CD8-positive, alpha-beta memory T cell (primary cell): ENCODE measurements around the gene METRN. TPM values are rescaled to one million over a fixed set of nuclear protein-coding genes. Genes with fewer than 3 reads are reported as not detected.
A peak's percentile ranks its signal among the peaks of the same experiment; 100 is the strongest.

Experiments
- CTCF ChIA-PET: fragments of 350-600 bp; sonication (Branson Sonifier 250); formaldehyde crosslinking; loops from one replicate; lab custom pipeline; 2021; ENCODE audit warnings: antibody characterized with exemption; lab: Charles Lee
- POLR2A ChIA-PET: fragments of 350-600 bp; sonication (Branson Sonifier 250); formaldehyde crosslinking; loops from one replicate; lab custom pipeline; 2021; ENCODE audit warnings: antibody characterized with exemption; lab: Charles Lee
- DNase-seq, 5 donors: peaks; one replicate each; pipeline versions ENCODE4 v3.0.0 to v3.0.0-alpha.2; 2020 to 2022; ENCODE audit warnings: mixed read lengths in 1 of 5
- H3K27ac ChIP-seq: one replicate; pipeline ENCODE4 v1.7.0; 2013; ENCODE audit warnings: low read depth, mild to moderate bottlenecking, low read length, moderate library complexity
- H3K27me3 ChIP-seq: 2 replicates; pipeline ENCODE4 v1.7.0; 2013; ENCODE audit warnings: low read length, mild to moderate bottlenecking; ENCODE audit not compliant: insufficient read depth, poor library complexity, severe bottlenecking
- H3K36me3 ChIP-seq: 2 replicates; pipeline ENCODE4 v1.7.0; 2013; ENCODE audit warnings: mild to moderate bottlenecking, low read length, moderate library complexity; ENCODE audit not compliant: insufficient read depth
- H3K4me1 ChIP-seq: 2 replicates; pipeline ENCODE4 v1.7.0; 2013; ENCODE audit warnings: mild to moderate bottlenecking, low read length, moderate library complexity; ENCODE audit not compliant: insufficient read depth
- H3K4me3 ChIP-seq: 2 replicates; pipeline ENCODE4 v1.7.0; 2013; ENCODE audit warnings: mild to moderate bottlenecking, low read length
- H3K9me3 ChIP-seq: 2 replicates; pipeline ENCODE4 v1.7.0; 2013; ENCODE audit warnings: mild to moderate bottlenecking, low read length
- H3K27ac Mint-ChIP-seq, 8 donors: one replicate each; pipeline ENCODE4 v1.8.0; 2020 to 2021; ENCODE audit warnings: mixed read lengths in 8 of 8, mild to moderate bottlenecking in 6 of 8, inconsistent platforms in 3 of 8, moderate library complexity in 3 of 8
- H3K27me3 Mint-ChIP-seq, 2 donors: one replicate each; pipeline ENCODE4 v1.8.0; 2020 to 2021; ENCODE audit warnings: mixed read lengths in 2 of 2, mild to moderate bottlenecking in 1 of 2, moderate library complexity in 1 of 2
- H3K36me3 Mint-ChIP-seq, 3 donors: one replicate each; pipeline ENCODE4 v1.8.0; 2020 to 2021; ENCODE audit warnings: mixed read lengths in 3 of 3, inconsistent platforms in 1 of 3, mild to moderate bottlenecking in 1 of 3
- H3K4me1 Mint-ChIP-seq, 3 donors: one replicate each; pipeline ENCODE4 v1.8.0; 2020 to 2021; ENCODE audit warnings: mixed read lengths in 3 of 3, inconsistent platforms in 1 of 3, mild to moderate bottlenecking in 1 of 3
- H3K4me3 Mint-ChIP-seq, 7 donors: one replicate each; pipeline ENCODE4 v1.8.0; 2020 to 2021; ENCODE audit warnings: mixed read lengths in 7 of 7, mild to moderate bottlenecking in 6 of 7, moderate library complexity in 4 of 7, inconsistent platforms in 2 of 7
- H3K9me3 Mint-ChIP-seq, 5 donors: one replicate each; pipeline ENCODE4 v1.8.0; 2020 to 2022; ENCODE audit warnings: mixed read lengths in 5 of 5, mild to moderate bottlenecking in 3 of 5, moderate library complexity in 2 of 5, inconsistent platforms in 1 of 5
- polyA plus RNA-seq: library from polyadenylated mRNA; unstranded; fragments of 300-500 nt; fragmentation: Illumina TruSeq; gene quantifications from one replicate; pipeline ENCODE4 v1.2.3, GENCODE V29; 2021
- total RNA-seq, 2 experiments: library from RNA; stranded (reverse); gene quantifications; one replicate each; pipeline ENCODE4 v1.2.3, GENCODE V29; 2021

The METRN gene
- total RNA-seq (10 to 100 TPM; 34.8 to 38.2 TPM), polyA plus RNA-seq (50.3 TPM)

DNA sequence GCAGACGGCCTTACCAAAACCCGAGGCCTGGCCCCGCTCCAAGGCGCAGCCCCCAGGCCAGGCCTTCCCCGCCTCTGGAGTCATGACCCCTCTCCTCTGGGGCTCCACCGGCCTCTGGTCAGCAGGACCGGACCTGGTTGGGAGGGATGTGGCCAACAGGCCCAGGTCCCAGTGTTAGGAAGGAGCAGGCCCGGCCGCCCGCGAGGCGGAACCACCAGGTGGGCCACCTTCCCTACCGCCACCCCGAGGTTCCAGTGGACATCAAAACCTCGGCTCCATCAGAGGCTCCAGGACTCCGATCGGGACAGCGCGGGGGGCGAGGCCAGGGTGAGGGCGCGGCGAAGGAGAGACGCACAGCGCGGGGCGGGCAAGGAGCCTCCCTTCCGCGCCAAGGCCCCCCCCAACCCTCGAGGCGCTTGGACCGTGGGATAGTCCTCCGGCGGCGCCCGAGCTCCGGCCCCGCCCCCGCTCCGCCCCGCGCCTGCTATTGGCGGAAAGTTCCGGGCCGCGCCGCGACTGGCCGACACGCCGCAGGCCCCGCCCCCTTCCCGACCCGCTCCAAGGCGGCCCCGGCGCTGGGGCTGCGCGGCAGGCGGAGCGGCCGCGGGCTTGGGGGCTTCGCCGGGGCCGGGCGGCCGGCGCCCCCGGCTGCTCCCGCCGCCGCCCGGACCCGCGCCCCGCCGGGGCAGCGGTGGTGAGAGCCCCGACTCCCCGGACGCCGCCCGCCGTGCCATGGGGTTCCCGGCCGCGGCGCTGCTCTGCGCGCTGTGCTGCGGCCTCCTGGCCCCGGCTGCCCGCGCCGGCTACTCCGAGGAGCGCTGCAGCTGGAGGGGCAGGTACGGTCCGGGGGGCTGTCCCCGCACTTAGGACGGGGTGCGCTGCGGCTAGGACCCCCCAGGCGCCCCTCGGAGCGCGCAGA, at the start of gene METRN:
Gene METRN, plus strand, starts transcription at position 561 of the 919 bp plus-strand sequence. Its CDS starts 172 bp downstream, at position 733.
- Mint-ChIP-seq H3K36me3 (no peaks in the 10 kb centered on the region), H3K27ac (peak within 1 kb of the TSS in 1 of 8 donors; percentile 54), H3K27me3 (peaks cover 0 to 13% of the 10 kb centered on the region in 2 donors), H3K4me1 (peaks cover 11 to 25% (median 16%) of the 10 kb centered on the region in 3 donors), H3K4me3 (peak within 1 kb of the TSS; percentile 56 to 88 (median 58)), H3K9me3 (no peaks in the 10 kb centered on the region)
- H3K36me3 ChIP-seq: no peaks in the 10 kb centered on the region
- ChIA-PET CTCF (interaction anchor here (5.6 to 22.8 kb wide), 3 partner anchors 8 to 71 kb away, joined by 59 to 332 read pairs (median 108); partner anchors contain the start of genes ANTKMT, CCDC78, CHTF18 and CIAO3), POLR2A (interaction anchor here (0.6 to 5.9 kb wide), 7 partner anchors 11 to 74 kb away, joined by 3 to 53 read pairs (median 5); partner anchors contain the start of genes CCDC78, CHTF18, CIAO3 and HAGHL)
- no peak within 1 kb of the TSS for H3K27ac ChIP-seq
- no peak within 1 kb of the TSS for H3K4me3 ChIP-seq
- peaks cover 14% of the 10 kb centered on the region for H3K4me1 ChIP-seq
- peak; percentile 84 to 90 (median 88) for DNase-seq
- H3K27me3 ChIP-seq: peaks cover 13% of the 10 kb centered on the region
- H3K9me3 ChIP-seq: no peaks in the 10 kb centered on the region

DNA sequence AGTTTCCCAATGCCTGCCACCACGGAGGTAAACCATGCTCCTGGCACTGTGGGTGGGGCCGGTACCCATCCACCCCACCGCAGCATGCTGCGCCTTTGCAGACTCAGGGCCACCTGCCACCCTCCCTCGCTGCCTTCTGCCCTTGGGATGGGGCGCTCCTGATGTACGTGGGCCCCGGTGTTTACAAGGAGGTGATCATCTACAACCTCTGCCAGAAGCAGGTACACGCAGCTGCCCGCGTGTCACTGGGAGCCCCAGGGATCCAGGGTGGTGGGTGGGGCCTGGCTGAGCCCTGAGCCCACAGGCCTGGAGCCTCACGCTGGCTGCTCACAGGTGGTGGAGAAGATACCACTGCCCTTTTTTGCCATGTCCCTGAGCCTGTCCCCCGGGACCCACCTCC, 48.3 kb upstream of the METRN start:
- ChIA-PET CTCF (interaction anchor here (1.0 to 2.0 kb wide), 3 partner anchors 15 to 29 kb away, joined by 3 to 8 read pairs (median 6); no protein-coding TSS in a partner anchor), POLR2A (no interaction called here)
- no peak overlapping the region for H3K4me3 ChIP-seq
- H3K27me3 ChIP-seq: no peaks in the 10 kb centered on the region
- H3K4me1 ChIP-seq: peaks cover 10% of the 10 kb centered on the region
- Mint-ChIP-seq H3K27ac (no peak overlapping the region), H3K4me3 (no peak overlapping the region), H3K9me3 (no peaks in the 10 kb centered on the region), H3K36me3 (peaks cover 0 to 17% (median 0%) of the 10 kb centered on the region in 3 donors), H3K4me1 (peaks cover 4 to 19% (median 5%) of the 10 kb centered on the region in 3 donors), H3K27me3 (no peaks in the 10 kb centered on the region)
- H3K27ac ChIP-seq: no peak overlapping the region
- H3K9me3 ChIP-seq: no peaks in the 10 kb centered on the region
- no peak for DNase-seq
- H3K36me3 ChIP-seq: no peaks in the 10 kb centered on the region

DNA sequence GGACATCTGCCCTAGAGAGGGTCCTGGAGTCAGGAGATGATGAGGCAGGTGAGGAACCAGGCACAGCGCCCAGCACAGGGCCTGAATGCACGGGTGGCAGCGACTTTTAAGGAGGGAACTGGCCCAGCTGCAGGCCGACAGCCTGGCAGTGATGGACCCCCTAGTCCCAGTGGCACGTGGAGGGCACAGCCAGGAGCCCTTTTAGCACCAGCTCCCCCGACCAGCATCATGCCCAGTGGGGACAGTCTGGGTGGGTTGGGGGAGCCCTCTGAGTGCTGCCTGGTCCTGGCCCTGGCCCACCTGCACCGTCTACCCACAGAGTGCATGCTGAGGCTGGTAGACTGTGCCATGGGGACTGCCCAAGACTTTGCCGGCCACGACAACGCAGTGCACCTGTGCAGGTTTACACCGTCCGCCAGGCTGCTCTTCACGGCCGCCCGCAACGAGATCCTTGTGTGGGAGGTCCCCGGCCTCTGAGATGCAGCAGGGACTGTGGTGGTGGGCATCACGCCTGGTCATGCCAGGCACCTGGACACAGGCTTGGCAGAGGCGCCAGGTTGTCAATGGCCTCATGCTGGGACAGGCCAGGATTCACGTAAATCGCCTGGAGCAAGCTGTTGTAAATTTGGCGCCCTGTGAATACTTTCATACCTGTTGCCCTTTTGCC, 47.7 kb upstream of the METRN start:
- Histone ChIP-seq H3K4me1 (peaks cover 10% of the 10 kb centered on the region), H3K36me3 (peaks cover 4% of the 10 kb centered on the region), H3K27ac (peak overlapping the region; percentile 67), H3K27me3 (no peaks in the 10 kb centered on the region), H3K9me3 (no peaks in the 10 kb centered on the region), H3K4me3 (peak overlapping the region; percentile 68)
- peaks cover 0 to 23% (median 0%) of the 10 kb centered on the region in 3 donors for H3K36me3 Mint-ChIP-seq
- peaks cover 4 to 19% (median 5%) of the 10 kb centered on the region in 3 donors for H3K4me1 Mint-ChIP-seq
- no peak for DNase-seq
- no peaks in the 10 kb centered on the region for H3K9me3 Mint-ChIP-seq
- no peaks in the 10 kb centered on the region for H3K27me3 Mint-ChIP-seq
- ChIA-PET CTCF (interaction anchor here (0.6 to 2.0 kb wide), 8 partner anchors 10 to 733 kb away, joined by 3 to 8 read pairs (median 4); partner anchors contain the start of gene WDR90), POLR2A (interaction anchor here (0.9 to 1.8 kb wide), 5 partner anchors 13 to 29 kb away, joined by 3 to 4 read pairs (median 3); partner anchors contain the start of genes STUB1, WDR24 and WDR90)
- H3K4me3 Mint-ChIP-seq: peak overlapping the region; percentile 77 to 90 (median 80)
- H3K27ac Mint-ChIP-seq: peak overlapping the region; percentile 75 to 98 (median 86)

DNA sequence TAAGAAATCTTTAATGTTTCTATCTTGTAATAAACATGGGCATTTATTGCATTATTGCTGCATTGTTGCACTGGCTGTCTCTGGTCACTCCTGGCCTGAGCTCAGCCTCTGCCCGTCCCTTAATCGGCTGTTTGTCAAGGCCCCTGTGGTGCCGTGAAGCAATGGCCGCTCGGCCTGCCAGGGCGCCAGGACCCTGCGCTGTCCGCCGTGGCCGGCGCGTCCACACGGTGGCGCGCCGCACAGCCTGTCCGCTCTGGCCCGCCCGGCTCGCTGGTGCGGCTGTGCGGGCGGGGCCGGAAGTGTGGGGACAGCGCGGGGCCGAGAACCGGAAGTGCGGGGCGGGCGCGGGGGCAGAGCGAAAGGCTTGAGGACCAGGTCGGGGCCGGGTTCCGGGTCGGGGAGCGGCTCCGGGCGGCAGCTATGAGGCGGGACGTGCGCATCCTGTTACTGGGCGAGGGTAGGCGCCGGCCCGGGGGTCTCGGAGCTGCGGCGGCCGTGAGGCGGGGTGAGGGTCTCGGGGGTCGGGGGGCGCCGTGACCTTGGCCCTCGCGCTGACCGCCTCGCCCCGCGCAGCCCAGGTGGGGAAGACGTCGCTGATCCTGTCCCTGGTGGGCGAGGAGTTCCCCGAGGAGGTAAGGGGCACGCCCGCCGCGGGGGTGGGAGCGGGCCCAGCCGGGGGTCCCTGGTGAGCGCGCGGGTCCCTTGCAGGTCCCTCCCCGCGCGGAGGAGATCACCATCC, 47.0 kb upstream of the METRN start, which contains the start of gene RHOT2:
Gene RHOT2, plus strand, starts transcription at position 353 of the 739 bp plus-strand sequence. Its CDS starts 68 bp downstream, at position 421.
- H3K27me3 ChIP-seq: no peaks in the 10 kb centered on the region
- Mint-ChIP-seq H3K27me3 (no peaks in the 10 kb centered on the region), H3K27ac (peak within 1 kb of the TSS; percentile 75 to 98 (median 86)), H3K36me3 (peaks cover 0 to 28% (median 0%) of the 10 kb centered on the region in 3 donors), H3K4me1 (peaks cover 4 to 19% (median 5%) of the 10 kb centered on the region in 3 donors), H3K9me3 (no peaks in the 10 kb centered on the region), H3K4me3 (peak within 1 kb of the TSS; percentile 77 to 90 (median 80))
- H3K4me1 ChIP-seq: peaks cover 10% of the 10 kb centered on the region
- POLR2A ChIA-PET: interaction anchor here (0.9 to 1.9 kb wide), 6 partner anchors 10 to 28 kb away, joined by 3 to 4 read pairs (median 4); partner anchors contain the start of genes STUB1, WDR24 and WDR90
- H3K36me3 ChIP-seq: peaks cover 4% of the 10 kb centered on the region
- H3K4me3 ChIP-seq: peak within 1 kb of the TSS; percentile 68
- peak; percentile 83 to 91 (median 88) for DNase-seq
- peak within 1 kb of the TSS; percentile 67 for H3K27ac ChIP-seq
- H3K9me3 ChIP-seq: no peaks in the 10 kb centered on the region
- CTCF ChIA-PET: interaction anchor here (0.6 to 2.0 kb wide), 8 partner anchors 11 to 732 kb away, joined by 3 to 8 read pairs (median 4); partner anchors contain the start of gene WDR90

DNA sequence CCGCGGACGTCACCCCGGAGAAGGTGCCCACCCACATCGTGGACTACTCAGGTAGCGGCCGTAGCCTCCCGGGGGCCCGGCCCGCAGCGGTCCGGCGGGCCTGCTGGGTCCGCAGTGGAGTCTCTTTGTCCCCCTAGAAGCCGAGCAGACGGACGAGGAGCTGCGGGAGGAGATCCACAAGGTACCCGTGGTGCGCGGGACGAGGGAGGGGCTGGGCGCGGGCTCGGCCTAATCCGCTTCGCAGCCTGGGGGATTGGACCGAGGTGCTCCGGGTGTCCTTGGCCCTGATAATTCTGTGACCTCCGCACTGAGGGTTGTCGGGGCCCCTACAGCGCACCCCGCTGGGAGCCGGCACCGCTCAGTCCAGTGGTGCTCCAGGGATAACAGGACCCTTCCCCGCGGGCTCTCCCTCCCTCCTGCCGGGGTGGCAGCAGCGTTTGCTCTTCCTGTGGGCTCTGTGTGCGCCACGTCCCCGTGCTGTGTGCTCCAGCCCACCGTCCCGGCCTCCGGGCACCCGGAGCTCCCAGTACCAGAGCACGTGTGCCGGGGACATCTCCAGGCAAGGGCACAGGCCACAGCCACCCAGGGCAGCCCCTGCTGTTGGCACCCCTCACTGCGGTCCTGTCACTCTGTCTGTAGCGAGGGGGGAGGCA, 46.3 kb upstream of the METRN start:
- ChIA-PET CTCF (interaction anchor here (0.9 to 2.0 kb wide), 4 partner anchors 13 to 26 kb away, joined by 3 to 8 read pairs (median 5); partner anchors contain the start of gene WDR90), POLR2A (interaction anchor here (1.0 to 1.9 kb wide), 3 partner anchors 10 to 27 kb away, joined by 3 to 4 read pairs (median 4); no protein-coding TSS in a partner anchor)
- Mint-ChIP-seq H3K9me3 (no peaks in the 10 kb centered on the region), H3K27ac (peak overlapping the region in 4 of 8 donors; percentile 62 to 78 (median 70)), H3K27me3 (no peaks in the 10 kb centered on the region), H3K4me3 (peak overlapping the region; percentile 61 to 81 (median 77)), H3K36me3 (peaks cover 0 to 34% (median 0%) of the 10 kb centered on the region in 3 donors), H3K4me1 (peaks cover 4 to 19% (median 5%) of the 10 kb centered on the region in 3 donors)
- Histone ChIP-seq H3K4me1 (peaks cover 10% of the 10 kb centered on the region), H3K9me3 (no peaks in the 10 kb centered on the region), H3K36me3 (peaks cover 4% of the 10 kb centered on the region), H3K27ac (peak overlapping the region; percentile 67), H3K27me3 (no peaks in the 10 kb centered on the region), H3K4me3 (peak overlapping the region; percentile 68)
- DNase-seq: no peak

DNA sequence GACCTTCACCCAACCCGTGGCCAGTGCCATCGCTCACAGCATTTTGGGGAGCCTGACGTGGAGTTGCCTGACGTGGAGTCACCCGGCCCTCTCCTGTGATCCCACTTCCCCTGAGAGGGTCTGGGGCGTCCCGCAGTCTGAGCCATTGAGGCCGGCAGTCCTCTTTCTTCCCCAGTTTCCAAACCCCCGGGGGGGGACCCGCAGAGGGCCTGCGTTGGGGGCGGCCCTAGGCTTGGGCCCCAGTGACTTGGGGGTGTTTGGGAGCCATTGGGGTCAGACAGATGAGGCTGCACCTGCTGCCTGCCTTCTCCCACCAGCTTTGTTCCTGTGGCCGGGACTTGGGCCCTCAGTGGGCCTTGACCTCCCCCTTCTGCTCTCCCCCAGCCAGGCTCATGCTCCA, 45.3 kb upstream of the METRN start:
- ChIA-PET CTCF (interaction anchor here (1.1 kb wide), 1 partner anchor 11 kb away, joined by 3 read pairs; no protein-coding TSS in a partner anchor), POLR2A (interaction anchor here (1.7 to 1.9 kb wide), 2 partner anchors 9 to 11 kb away, joined by 4 to 5 read pairs; partner anchors contain the start of gene STUB1)
- Mint-ChIP-seq H3K4me3 (peak overlapping the region; percentile 41 to 81 (median 65)), H3K36me3 (peaks cover 0 to 36% (median 0%) of the 10 kb centered on the region in 3 donors), H3K9me3 (no peaks in the 10 kb centered on the region), H3K27me3 (peaks cover 0 to under 1% of the 10 kb centered on the region in 2 donors), H3K4me1 (peaks cover 4 to 19% (median 5%) of the 10 kb centered on the region in 3 donors), H3K27ac (peak overlapping the region in 2 of 8 donors; percentile 52 to 75)
- Histone ChIP-seq H3K27me3 (no peaks in the 10 kb centered on the region), H3K4me3 (no peak overlapping the region), H3K4me1 (peaks cover 10% of the 10 kb centered on the region), H3K9me3 (no peaks in the 10 kb centered on the region), H3K36me3 (peaks cover 4% of the 10 kb centered on the region), H3K27ac (no peak overlapping the region)
- DNase-seq: no peak
